ENCODE results near the gene WAS. TPM values are rescaled to one million over a fixed set of nuclear protein-coding genes. Genes with fewer than 3 reads are reported as not detected.
"Not testable (repeated sequence)": the region's sequence is repeated elsewhere in the genome, so short reads cannot be mapped to it uniquely, and the experiment has no call there.

The WAS gene
- total RNA-seq, 2 experiments from 2014 or later, result 142 to 146 TPM

GRCh38 chrX:48668187-48668586 lies 15.4 kb upstream of the WAS start:
- DNase-seq; POLR2A ChIA-PET; H3K36me3 Mint-ChIP-seq; H3K4me1 Mint-ChIP-seq; ATAC-seq (ENCODE audit: low read depth); H3K4me3 Mint-ChIP-seq; H3K27ac Mint-ChIP-seq; H3K9me3 Mint-ChIP-seq; H3K27me3 Mint-ChIP-seq: not testable (repeated sequence)

GRCh38 chrX:48676106-48676892 lies 7.3 kb upstream of the WAS start:
- ATAC-seq (ENCODE audit: low read depth) (peak; percentile 94), DNase-seq (peak; percentile 90)
- Mint-ChIP-seq H3K4me3 (peak overlapping the region; percentile 93), H3K27ac (peak overlapping the region; percentile 92), H3K27me3 (no peaks in the 10 kb centered on the region), H3K4me1 (peaks cover 23% of the 10 kb centered on the region), H3K9me3 (no peaks in the 10 kb centered on the region), H3K36me3 (peaks cover 6% of the 10 kb centered on the region)
- POLR2A ChIA-PET, result interaction anchor here (0.6 to 2.4 kb wide), 10 partner anchors 9 to 261 kb away, joined by 3 to 22 read pairs (median 3); partner anchors contain the start of genes PQBP1, SUV39H1 and TIMM17B

- H3K9me3 Mint-ChIP-seq, result no peaks in the 10 kb centered on the region
- H3K4me3 Mint-ChIP-seq, result peak overlapping the region; percentile 93
- POLR2A ChIA-PET, result interaction anchor here (0.6 to 2.4 kb wide), 10 partner anchors 10 to 261 kb away, joined by 3 to 22 read pairs (median 3); partner anchors contain the start of genes PQBP1, SUV39H1 and TIMM17B
- DNase-seq (no peak), ATAC-seq (ENCODE audit: low read depth) (peak; percentile 23)
- H3K27me3 Mint-ChIP-seq, result no peaks in the 10 kb centered on the region
- H3K4me1 Mint-ChIP-seq, result peaks cover 23% of the 10 kb centered on the region
- H3K36me3 Mint-ChIP-seq, result peaks cover 6% of the 10 kb centered on the region
- H3K27ac Mint-ChIP-seq, result peak overlapping the region; percentile 92
Observed at GRCh38 chrX:48676893-48677270, 6.7 kb upstream of the WAS start.

- Mint-ChIP-seq H3K4me1 (peaks cover 24% of the 10 kb centered on the region), H3K9me3 (no peaks in the 10 kb centered on the region), H3K27me3 (no peaks in the 10 kb centered on the region), H3K36me3 (peaks cover 6% of the 10 kb centered on the region), H3K4me3 (peak overlapping the region; percentile 93), H3K27ac (peak overlapping the region; percentile 92)
- no peak for DNase-seq
- ATAC-seq (ENCODE audit: low read depth), result no peak
- POLR2A ChIA-PET, result interaction anchor here (2.4 kb wide), 1 partner anchor 18 kb away, joined by 22 read pairs; the partner anchor contains the start of gene SUV39H1
Observed at GRCh38 chrX:48677516-48677915, 6.1 kb upstream of the WAS start.

- ATAC-seq (ENCODE audit: low read depth); DNase-seq; H3K27me3 Mint-ChIP-seq; POLR2A ChIA-PET; H3K9me3 Mint-ChIP-seq; H3K4me3 Mint-ChIP-seq: not testable (repeated sequence)
- Mint-ChIP-seq H3K36me3 (peaks cover 14% of the 10 kb centered on the region), H3K4me1 (peaks cover 39% of the 10 kb centered on the region), H3K27ac (peak overlapping the region; percentile 80)
Observed at GRCh38 chrX:48680467-48680866, 3.1 kb upstream of the WAS start.

GRCh38 chrX:48680925-48681324 lies 2.7 kb upstream of the WAS start:
- peak overlapping the region; percentile 80 for H3K27ac Mint-ChIP-seq
- H3K9me3 Mint-ChIP-seq, DNase-seq: not testable (repeated sequence)

GRCh38 chrX:48681539-48682183 lies 1.9 kb upstream of the WAS start:
- Mint-ChIP-seq H3K9me3 (no peaks in the 10 kb centered on the region), H3K27ac (no peak overlapping the region), H3K36me3 (peaks cover 23% of the 10 kb centered on the region), H3K27me3 (no peaks in the 10 kb centered on the region), H3K4me1 (peaks cover 45% of the 10 kb centered on the region), H3K4me3 (no peak overlapping the region)
- POLR2A ChIA-PET, result no interaction called here
- ATAC-seq (ENCODE audit: low read depth) (no peak), DNase-seq (no peak)

More at GRCh38 chrX:48680925-48681324, 2.7 kb upstream of the WAS start:
- H3K4me3 Mint-ChIP-seq; ATAC-seq (ENCODE audit: low read depth); H3K27me3 Mint-ChIP-seq; POLR2A ChIA-PET: not testable (repeated sequence)
- H3K4me1 Mint-ChIP-seq, result peaks cover 39% of the 10 kb centered on the region
- peaks cover 17% of the 10 kb centered on the region for H3K36me3 Mint-ChIP-seq

GRCh38 chrX:48682795-48683194 lies 804 bp upstream of the WAS start:
- peaks cover 32% of the 10 kb centered on the region for H3K36me3 Mint-ChIP-seq
- peaks cover 51% of the 10 kb centered on the region for H3K4me1 Mint-ChIP-seq
- DNase-seq; H3K9me3 Mint-ChIP-seq; ATAC-seq (ENCODE audit: low read depth); H3K27me3 Mint-ChIP-seq; H3K4me3 Mint-ChIP-seq: not testable (repeated sequence)
- peak overlapping the region; percentile 98 for H3K27ac Mint-ChIP-seq
- POLR2A ChIA-PET, result interaction anchor here (1.3 to 1.7 kb wide), 6 partner anchors 8 to 256 kb away, joined by 4 to 25 read pairs (median 6); partner anchors contain the start of genes HDAC6 and SUV39H1

- no peak for ATAC-seq (ENCODE audit: low read depth)
- peaks cover 46% of the 10 kb centered on the region for H3K4me1 Mint-ChIP-seq
Observed at GRCh38 chrX:48684134-48684533, 535 bp downstream of the WAS start.

GRCh38 chrX:48685416-48685815 lies 1.8 kb downstream of the WAS start:
- Mint-ChIP-seq H3K36me3 (peaks cover 36% of the 10 kb centered on the region), H3K27ac (no peak overlapping the region), H3K27me3 (no peaks in the 10 kb centered on the region), H3K4me1 (peaks cover 39% of the 10 kb centered on the region), H3K4me3 (peak overlapping the region; percentile 99), H3K9me3 (no peaks in the 10 kb centered on the region)
- DNase-seq (no peak), ATAC-seq (ENCODE audit: low read depth) (no peak)
- POLR2A ChIA-PET, result interaction anchor here (0.8 kb wide), 1 partner anchor 11 kb away, joined by 4 read pairs; the partner anchor contains the start of gene SUV39H1

More at GRCh38 chrX:48684134-48684533, 535 bp downstream of the WAS start:
- peak overlapping the region; percentile 98 for H3K27ac Mint-ChIP-seq
- H3K27me3 Mint-ChIP-seq, result no peaks in the 10 kb centered on the region
- POLR2A ChIA-PET, result interaction anchor here (1.0 to 1.7 kb wide), 6 partner anchors 8 to 274 kb away, joined by 3 to 25 read pairs (median 5); partner anchors contain the start of genes HDAC6 and SUV39H1
- H3K4me3 Mint-ChIP-seq, result peak overlapping the region; percentile 99
- no peaks in the 10 kb centered on the region for H3K9me3 Mint-ChIP-seq
- peaks cover 36% of the 10 kb centered on the region for H3K36me3 Mint-ChIP-seq
- no peak for DNase-seq

GRCh38 chrX:48688531-48689150 lies 5.0 kb downstream of the WAS start:
- H3K9me3 Mint-ChIP-seq, result no peaks in the 10 kb centered on the region
- no peak for ATAC-seq (ENCODE audit: low read depth)
- no peak for DNase-seq
- no peaks in the 10 kb centered on the region for H3K27me3 Mint-ChIP-seq
- H3K4me3 Mint-ChIP-seq, result no peak overlapping the region
- no peak overlapping the region for H3K27ac Mint-ChIP-seq
- peaks cover 27% of the 10 kb centered on the region for H3K4me1 Mint-ChIP-seq
- peaks cover 31% of the 10 kb centered on the region for H3K36me3 Mint-ChIP-seq
- POLR2A ChIA-PET, result no interaction called here

GRCh38 chrX:48689208-48689920 lies 5.8 kb downstream of the WAS start:
- POLR2A ChIA-PET, result no interaction called here

More at GRCh38 chrX:48689208-48689920, 5.8 kb downstream of the WAS start:
- H3K4me1 Mint-ChIP-seq, result peaks cover 25% of the 10 kb centered on the region
- ATAC-seq (ENCODE audit: low read depth) (no peak), DNase-seq (no peak)
- H3K4me3 Mint-ChIP-seq, result no peak overlapping the region
- H3K9me3 Mint-ChIP-seq, result no peaks in the 10 kb centered on the region
- peaks cover 30% of the 10 kb centered on the region for H3K36me3 Mint-ChIP-seq
- no peaks in the 10 kb centered on the region for H3K27me3 Mint-ChIP-seq
- H3K27ac Mint-ChIP-seq, result no peak overlapping the region

Data from activated naive CD8-positive, alpha-beta T cell treated with anti-CD3 and anti-CD28 coated beads, Interleukin-2, amount 10 ng/mL, durations not matched to agents 7 days and 5 days (primary cell).